TTC549 (cell line): ENCODE measurements around the gene RBM26.
"Not testable (repeated sequence)": the region's sequence is repeated elsewhere in the genome, so short reads cannot be mapped to it uniquely, and the experiment has no call there.

Source experiments
- FAIRE-seq: peaks from 2 replicates; lab custom pipeline; 2012; peaks lifted over from hg19 to GRCh38; lab: Jason Lieb, UNC

The RBM26 gene

GRCh38 chr13:79384022-79384610 lies 21.9 kb downstream of the RBM26 start:
- FAIRE-seq = no peak

DNA sequence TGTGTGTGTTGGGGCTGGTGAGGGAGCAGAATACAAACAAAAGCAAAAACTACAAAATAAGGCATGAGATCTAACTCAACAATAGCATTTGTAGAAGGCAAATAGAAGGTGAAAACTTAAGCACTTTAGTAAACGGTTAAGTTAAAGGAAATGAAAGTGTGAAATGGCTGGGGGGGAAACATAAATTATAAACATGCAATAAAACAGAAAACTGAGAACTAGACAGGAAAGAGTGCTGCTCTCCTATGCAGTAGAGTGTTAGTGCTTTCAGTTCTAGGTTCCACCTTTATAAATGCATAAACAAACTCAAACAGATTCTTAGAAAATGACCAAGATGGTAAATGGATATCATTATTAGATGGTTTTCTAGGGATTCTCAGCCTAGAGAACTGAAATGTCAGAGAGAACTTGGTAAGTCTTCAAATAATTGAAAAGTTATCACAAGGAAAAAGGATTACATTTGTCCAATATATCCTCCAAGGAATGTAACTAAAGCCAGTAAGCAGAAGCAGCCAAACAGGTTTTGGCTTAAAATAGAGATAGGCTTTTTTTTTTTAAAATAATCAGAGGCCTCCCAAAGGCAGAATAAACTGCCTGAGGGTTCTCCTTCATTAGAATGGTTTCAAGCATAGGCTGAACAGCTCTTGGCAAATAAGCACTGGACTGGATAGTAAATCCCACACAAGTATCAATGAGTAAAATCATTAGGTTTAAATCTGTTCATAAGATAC lies 23.3 kb downstream of the RBM26 start:
- no peak for FAIRE-seq

DNA sequence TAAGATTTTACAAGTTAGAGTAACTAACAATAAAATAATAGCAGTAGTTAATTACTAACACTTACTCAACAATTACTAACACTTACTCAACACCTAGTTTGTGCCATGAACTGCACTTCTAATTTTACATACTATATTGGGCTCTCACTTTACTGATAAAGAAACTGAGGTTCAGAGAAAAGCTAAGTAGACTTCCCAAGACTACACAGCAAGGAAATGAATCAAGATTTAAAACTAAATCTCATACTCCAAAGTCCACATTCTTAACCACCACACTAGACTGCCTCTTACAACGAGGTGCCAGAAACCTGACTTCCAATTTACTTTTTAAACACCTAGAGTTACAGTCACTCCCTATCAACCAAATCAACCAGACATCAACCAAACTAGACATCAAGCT lies 25.1 kb downstream of the RBM26 start:
- no peak for FAIRE-seq

DNA sequence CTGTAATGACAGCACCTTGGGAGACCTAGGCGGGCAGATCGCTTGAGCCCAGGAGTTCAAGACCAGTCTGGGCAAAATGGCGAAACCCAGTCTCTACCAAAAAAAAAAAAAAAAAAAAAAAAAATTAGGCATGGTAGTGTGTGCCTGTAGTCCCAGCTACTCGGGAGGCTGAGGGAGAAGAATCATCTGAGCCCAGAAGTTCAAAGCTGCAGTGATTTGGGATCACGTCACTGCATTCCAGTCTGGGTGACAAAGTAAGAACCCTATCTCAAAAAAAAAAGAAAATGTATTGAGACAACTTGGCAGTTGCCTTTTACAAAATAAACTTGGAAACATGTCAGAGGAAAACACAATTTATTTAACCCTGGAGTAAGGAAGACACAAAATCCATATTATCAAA lies 26.8 kb downstream of the RBM26 start:
- FAIRE-seq = no peak

DNA sequence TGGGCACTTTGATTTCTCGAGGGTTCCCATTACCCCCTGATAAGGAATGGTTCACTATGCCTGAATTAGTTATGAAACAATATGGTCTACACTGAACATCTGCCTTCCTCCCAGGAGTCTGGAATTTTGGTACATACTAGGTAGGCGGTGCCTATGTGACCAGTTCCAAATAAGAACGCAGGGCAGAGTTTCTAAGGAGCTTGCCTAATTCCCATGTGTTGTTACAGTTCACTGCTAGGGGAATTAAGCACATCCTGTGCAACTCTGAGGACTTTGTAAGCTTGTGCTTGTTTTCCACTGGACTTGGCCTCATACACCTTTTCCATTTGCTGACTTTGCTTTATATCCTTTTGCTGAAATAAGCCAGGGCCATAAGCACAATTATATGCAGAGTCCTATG lies 29.2 kb downstream of the RBM26 start:
- no peak for FAIRE-seq

DNA sequence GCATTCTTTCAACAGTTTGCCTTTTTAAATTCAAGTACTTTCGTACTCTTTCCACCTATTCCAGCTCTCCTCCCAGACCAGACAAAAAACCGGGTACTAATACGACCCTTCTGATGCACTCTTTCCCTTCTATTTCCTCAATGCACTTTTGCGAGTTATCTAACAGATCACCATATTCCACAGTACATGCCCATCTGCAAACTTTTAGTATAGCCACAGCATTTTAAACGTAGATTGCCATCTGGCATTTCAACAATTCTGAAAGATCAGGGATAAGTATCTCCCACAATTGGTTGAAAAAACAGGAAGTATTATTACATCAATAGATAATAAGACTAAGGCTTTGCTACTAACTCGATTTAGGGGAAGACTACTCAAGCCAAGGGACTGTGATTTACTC lies 31.5 kb downstream of the RBM26 start:
- FAIRE-seq = no peak

DNA sequence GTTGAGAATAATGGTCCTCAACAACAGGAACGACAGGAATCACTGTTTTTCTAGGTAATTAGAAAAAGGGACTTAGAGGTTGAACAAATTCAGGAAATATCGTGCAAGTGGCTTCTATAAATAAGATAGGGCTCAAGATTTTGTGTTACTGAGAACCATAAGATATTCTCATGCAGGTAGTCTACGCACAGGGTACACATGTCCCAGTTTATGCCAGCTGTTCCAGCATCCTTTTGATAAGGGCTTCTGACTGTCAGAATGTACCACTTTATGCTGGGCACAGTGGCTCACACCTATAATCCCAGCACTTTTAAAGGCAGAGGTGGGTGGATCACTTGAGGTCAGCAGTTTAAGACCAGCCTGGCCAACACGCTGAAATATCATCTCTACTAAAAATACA lies 32.1 kb downstream of the RBM26 start:
- no peak for FAIRE-seq

- FAIRE-seq = no peak
Measured at GRCh38 chr13:79369226-79369625, 36.8 kb downstream of the RBM26 start.

GRCh38 chr13:79365981-79366380 lies 40.1 kb downstream of the RBM26 start:
- no peak for FAIRE-seq

DNA sequence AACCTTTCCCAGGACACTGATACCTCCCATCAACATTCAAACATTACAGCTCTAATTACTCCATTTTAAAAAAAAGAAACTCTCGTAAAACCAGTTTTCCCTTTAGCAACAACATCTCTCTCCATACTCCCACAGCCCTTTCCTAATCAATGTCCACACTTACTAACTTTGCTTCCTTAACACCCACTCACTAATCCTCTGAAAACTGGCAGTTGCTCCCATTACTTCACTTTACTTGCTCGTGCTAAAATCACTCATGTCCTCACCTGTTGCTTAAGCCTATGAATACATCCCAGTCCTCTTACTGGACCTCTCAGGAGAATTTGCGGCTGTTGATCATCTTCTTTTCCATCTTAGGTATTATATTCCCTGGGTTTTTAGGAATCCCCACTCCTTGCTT lies 44.8 kb downstream of the RBM26 start:
- no peak for FAIRE-seq

GRCh38 chr13:79360095-79360494 lies 46.0 kb downstream of the RBM26 start:
- no peak for FAIRE-seq

DNA sequence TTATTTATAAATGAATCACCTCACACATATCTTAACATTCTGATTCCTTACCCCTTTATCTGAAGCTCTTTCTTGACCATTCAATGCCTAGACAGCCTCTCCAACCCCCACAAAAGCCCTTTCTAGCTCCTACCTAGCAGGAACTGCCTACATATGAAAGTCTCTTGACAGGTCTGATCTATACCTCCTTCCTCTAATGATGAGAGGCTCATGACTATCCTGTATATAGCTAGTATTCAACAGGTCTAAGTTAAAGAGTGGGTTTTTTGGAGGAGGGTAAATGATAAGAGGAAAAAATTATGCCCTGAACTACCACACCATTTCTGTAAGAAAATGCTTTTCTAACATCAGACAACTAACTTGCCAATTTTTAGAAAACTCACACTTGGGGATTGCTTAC lies 47.0 kb downstream of the RBM26 start:
- FAIRE-seq = no peak

GRCh38 chr13:79354285-79354684 lies 51.8 kb downstream of the RBM26 start:
- no peak for FAIRE-seq

GRCh38 chr13:79353693-79354092 lies 52.4 kb downstream of the RBM26 start:
- FAIRE-seq = no peak

DNA sequence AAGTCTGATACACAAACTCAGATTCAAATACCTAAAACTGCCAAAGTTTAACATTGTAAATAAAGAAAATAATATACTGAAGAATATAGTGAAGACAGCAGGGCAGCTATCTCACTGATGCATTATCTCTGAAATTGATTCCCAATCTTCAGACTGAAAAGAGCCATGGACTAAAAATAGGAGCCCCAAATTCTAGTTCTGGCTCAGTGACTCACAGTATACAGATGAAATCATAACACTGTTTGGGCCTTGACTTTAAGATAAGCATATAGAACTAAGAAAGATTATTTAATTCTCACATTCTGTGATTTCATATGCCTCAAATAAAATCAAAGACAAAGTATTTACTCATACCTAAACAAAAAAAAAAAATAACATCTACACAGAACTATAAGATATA lies 53.9 kb downstream of the RBM26 start:
- no peak for FAIRE-seq

GRCh38 chr13:79349608-79350007 lies 56.4 kb downstream of the RBM26 start:
- FAIRE-seq = not testable (repeated sequence)

- FAIRE-seq = no peak
Measured at GRCh38 chr13:79349011-79349410, 57.0 kb downstream of the RBM26 start.

- no peak for FAIRE-seq
Measured at GRCh38 chr13:79346300-79346914, 59.6 kb downstream of the RBM26 start.

- no peak for FAIRE-seq
Measured at GRCh38 chr13:79341202-79341601, 64.9 kb downstream of the RBM26 start.

DNA sequence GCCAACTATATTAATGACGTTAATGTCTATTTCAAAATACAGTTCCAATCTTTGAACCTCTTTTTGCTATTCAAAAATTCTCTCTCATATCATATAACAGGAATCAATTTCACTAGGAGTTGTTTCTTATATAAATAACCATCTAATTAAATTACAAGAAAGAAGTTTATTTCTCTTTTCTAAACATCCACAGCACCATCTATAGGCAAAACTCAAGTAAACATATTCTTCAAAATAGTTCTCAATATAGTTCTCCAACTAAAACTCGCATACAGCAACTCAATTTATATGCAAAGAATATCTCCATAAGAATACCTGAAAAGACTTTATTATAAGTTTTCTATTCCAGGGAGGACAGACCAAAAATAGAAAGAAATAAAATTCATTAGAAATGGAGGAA lies 65.6 kb downstream of the RBM26 start:
- FAIRE-seq = peak; percentile 38

DNA sequence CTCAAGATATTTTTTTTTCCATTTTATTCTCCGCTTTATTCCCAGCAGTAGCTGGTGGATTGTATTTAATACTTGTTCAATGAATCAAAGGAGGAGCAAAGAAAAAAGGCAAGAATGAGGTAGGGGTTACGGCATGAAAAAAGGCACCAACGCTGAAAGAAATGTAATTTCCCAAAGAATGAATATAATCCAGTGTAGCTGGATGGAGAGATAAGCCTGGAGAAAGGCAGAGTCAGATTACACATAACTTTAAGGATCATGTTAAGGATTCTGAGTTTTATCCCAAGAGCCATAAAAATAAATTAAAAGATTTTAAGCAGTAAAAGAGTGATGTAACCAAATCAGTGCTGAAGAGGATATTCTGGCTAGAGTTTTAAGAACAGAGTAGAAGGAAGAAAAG lies 67.7 kb downstream of the RBM26 start:
- no peak for FAIRE-seq

DNA sequence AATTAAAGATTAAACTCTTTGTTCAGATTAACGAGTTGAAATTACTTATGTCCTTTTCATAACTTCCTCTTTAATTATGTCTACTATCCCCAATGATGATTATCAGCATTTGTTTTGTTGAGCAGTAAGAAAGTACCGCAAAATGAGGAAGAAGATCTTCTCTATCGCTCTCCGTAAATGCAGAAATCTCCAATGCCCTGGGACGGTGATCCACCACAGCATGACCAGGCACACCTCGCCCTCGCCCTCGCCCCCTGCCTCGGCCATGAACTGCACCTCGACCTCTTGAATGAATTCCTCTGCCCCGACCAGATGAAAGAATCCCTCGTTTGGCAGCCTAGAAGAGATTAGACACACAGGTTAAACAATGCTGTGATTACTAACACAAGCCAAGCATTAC lies 69.1 kb downstream of the RBM26 start:
- FAIRE-seq = no peak

GRCh38 chr13:79328510-79328909 lies 77.5 kb downstream of the RBM26 start:
- no peak for FAIRE-seq

DNA sequence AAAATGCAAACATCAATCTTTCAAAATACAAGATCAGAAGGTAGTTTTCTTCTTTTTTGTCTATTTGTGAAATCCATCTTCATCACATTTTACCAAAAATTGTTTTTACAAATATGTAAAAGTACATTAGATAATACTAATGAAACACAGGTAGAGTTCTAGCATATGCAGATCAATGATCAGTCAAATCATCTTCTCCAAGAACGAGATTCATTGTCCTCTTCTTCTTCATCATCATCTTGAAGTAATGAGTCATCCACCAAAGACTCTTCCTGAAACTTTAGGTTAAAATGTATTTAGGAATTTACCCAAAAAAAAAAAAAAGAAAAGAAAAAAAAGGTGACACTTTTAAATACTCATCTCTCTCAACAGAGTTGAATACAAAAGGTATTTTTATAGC lies 85.6 kb downstream of the RBM26 start:
- no peak for FAIRE-seq
